Natural killer cell (primary cell): ENCODE results near the gene DERL3. TPM values are rescaled to one million over a fixed set of nuclear protein-coding genes. Genes with fewer than 3 reads are reported as not detected.

Source experiments
- ATAC-seq, 3 donors: fragments of 150-1000 bp in 2 of 3; fragments of 200-7000 bp in 1 of 3; cut with Tn5 transposase; 1 replicate in 1 of 3; 2 replicates in 2 of 3; pipeline ENCODE4 v1.10.0; 2021; ENCODE audit warnings: mild to moderate bottlenecking in 2 of 3, moderate library complexity in 2 of 3
- DNase-seq, 2 donors: peaks; one replicate each; pipeline versions ENCODE4 v3.0.0 to v3.0.0-alpha.2; 2013 to 2021; ENCODE audit warnings: mixed read lengths in 1 of 2
- H3K27ac ChIP-seq: one replicate; pipeline ENCODE4 v1.5.1; 2013; ENCODE audit warnings: mild to moderate bottlenecking, low read length
- H3K27me3 ChIP-seq: one replicate; pipeline ENCODE4 v1.6.1; 2013; ENCODE audit warnings: low read length; ENCODE audit not compliant: control insufficient read depth, insufficient read depth
- H3K36me3 ChIP-seq: one replicate; pipeline ENCODE4 v1.6.1; 2013; ENCODE audit warnings: low read length; ENCODE audit not compliant: control insufficient read depth, insufficient read depth
- H3K4me1 ChIP-seq: one replicate; pipeline ENCODE4 v1.6.1; 2013; ENCODE audit warnings: low read length; ENCODE audit not compliant: control insufficient read depth, insufficient read depth
- H3K4me3 ChIP-seq: one replicate; pipeline ENCODE4 v1.5.1; 2013; ENCODE audit warnings: low read length
- H3K9me3 ChIP-seq: one replicate; pipeline ENCODE4 v1.6.1; 2013; ENCODE audit warnings: low read length; ENCODE audit not compliant: control insufficient read depth, insufficient read depth
- H3K27ac Mint-ChIP-seq, 2 donors: one replicate each; pipeline ENCODE4 v1.8.0; 2022; ENCODE audit warnings: mild to moderate bottlenecking in 2 of 2, mixed read lengths in 2 of 2, moderate library complexity in 1 of 2
- H3K27me3 Mint-ChIP-seq, 2 donors: one replicate each; pipeline ENCODE4 v1.8.0; 2022; ENCODE audit warnings: low read depth in 2 of 2, mixed read lengths in 2 of 2
- H3K36me3 Mint-ChIP-seq: one replicate; pipeline ENCODE4 v1.8.0; 2022; ENCODE audit warnings: mixed read lengths
- H3K4me1 Mint-ChIP-seq, 2 donors: one replicate each; pipeline ENCODE4 v1.8.0; 2022; ENCODE audit warnings: mixed read lengths in 2 of 2
- H3K4me3 Mint-ChIP-seq: one replicate; pipeline ENCODE4 v1.8.0; 2022; ENCODE audit warnings: mild to moderate bottlenecking, moderate library complexity, mixed read lengths
- H3K9me3 Mint-ChIP-seq, 2 donors: one replicate each; pipeline ENCODE4 v1.8.0; 2022; ENCODE audit warnings: mixed read lengths in 2 of 2
- CTCF ChIP-seq: fragments of 200-600 bp; IDR thresholded peaks from one replicate; pipeline ENCODE4 v1.8.0; 2022; ENCODE audit warnings: antibody characterized with exemption
- WGBS: methylation state at CpG from one replicate; pipeline ENCODE4 v1.1.7; 2013; ENCODE audit warnings: missing lambda C conversion rate; ENCODE audit not compliant: insufficient coverage; 5-methylcytosine and 5-hydroxymethylcytosine counted together
- intact Hi-C: fragments of 100-400 bp; cut with micrococcal nuclease; formaldehyde crosslinking; loops from one replicate; pipeline ENCODE4 v1.14.2; 2022
- total RNA-seq, 4 donors: library from RNA; stranded (reverse); fragments of 120-200 nt in 1 of 4; gene quantifications; one replicate each; pipeline versions ENCODE4 v1.2.3 to v1.2.4, GENCODE V29; 2013 to 2022

DERL3 gene
- total RNA-seq, 3 donors from 2014 or later (not counting 1 experiment from before 2014, with no cell fraction given): 0.88 to 24.5 (median 1.3) TPM

DNA sequence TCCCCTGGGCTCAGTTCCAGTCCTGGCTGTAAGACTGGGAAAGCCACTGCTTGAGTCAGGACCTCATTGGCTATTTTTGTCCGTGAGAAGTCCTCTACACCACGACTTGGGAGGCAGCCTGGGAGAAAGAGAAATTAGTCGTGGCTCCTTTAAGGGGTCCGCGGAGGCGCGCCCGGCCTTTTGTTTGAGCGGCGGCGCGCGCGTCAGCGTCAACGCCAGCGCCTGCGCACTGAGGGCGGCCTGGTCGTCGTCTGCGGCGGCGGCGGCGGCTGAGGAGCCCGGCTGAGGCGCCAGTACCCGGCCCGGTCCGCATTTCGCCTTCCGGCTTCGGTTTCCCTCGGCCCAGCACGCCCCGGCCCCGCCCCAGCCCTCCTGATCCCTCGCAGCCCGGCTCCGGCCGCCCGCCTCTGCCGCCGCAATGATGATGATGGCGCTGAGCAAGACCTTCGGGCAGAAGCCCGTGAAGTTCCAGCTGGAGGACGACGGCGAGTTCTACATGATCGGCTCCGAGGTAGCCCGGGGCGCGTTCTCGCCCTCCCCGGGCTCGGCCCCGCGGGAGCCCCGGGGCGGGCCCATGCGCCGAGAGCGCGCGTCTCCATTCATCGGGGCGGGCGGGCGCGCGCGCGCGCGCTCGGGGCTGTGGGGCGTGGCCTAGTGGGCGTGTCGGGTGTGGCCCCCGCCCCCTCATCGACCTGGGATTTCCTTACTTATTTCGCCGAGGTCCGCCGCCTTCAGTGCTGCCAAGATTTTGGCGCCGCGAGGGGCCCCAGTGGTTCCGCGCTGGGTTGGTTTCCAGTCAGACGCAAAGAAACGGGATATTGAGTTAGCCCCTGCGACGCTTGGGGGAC is 51.8 kb downstream of the DERL3 start, which contains the start of gene SMARCB1:
Gene SMARCB1 (plus strand): TSS at position 215 of the 848 bp plus-strand sequence. CDS start 204 bp downstream, at position 419.
- Mint-ChIP-seq H3K9me3 (no peaks in the 10 kb centered on the region), H3K36me3 (no peaks in the 10 kb centered on the region)
- no peak for TF ChIP-seq CTCF

DNA sequence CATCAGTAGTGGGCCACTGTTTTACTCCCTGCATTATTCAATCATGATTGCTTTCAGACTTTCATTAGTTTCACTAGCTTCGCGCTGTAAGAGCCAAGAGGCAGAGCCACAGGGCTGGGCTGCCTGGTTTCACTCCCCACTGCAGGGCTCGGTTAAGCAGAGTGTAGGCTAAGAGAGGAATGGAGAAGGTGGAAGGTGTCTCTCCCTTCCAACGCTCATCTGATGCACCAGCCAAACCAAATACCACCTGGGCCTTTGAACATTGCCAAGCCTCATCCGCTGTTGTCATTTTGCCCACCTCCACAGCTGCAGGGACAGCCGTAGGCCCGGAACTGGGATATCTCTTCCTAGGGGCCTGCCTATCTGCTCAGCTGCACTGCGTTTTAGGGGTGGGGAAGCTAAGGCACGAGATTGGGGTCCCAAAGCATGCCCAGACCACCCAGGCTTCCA is 52.5 kb downstream of the DERL3 start:
- 74% methylated on average over 8 of the region's 9 CpGs for WGBS
- Mint-ChIP-seq H3K4me1 (peaks cover 26 to 31% of the 10 kb centered on the region in 2 donors), H3K27ac (peak overlapping the region; percentile 84 to 89), H3K9me3 (no peaks in the 10 kb centered on the region), H3K27me3 (no peaks in the 10 kb centered on the region), H3K36me3 (no peaks in the 10 kb centered on the region), H3K4me3 (peak overlapping the region; percentile 85)
- ATAC-seq (no peak), DNase-seq (peak in 1 of 2 donors; percentile 49)
- no peak for TF ChIP-seq CTCF
- H3K36me3 ChIP-seq: peaks cover 2% of the 10 kb centered on the region
- H3K27ac ChIP-seq: peak overlapping the region; percentile 98
- H3K27me3 ChIP-seq: no peaks in the 10 kb centered on the region
- intact Hi-C loops: loop anchor here (2.0 kb wide), 2 partner anchors 13 to 225 kb away; partner anchors contain the start of genes CABIN1 and MMP11
- H3K4me3 ChIP-seq: peak overlapping the region; percentile 75
- peaks cover 36% of the 10 kb centered on the region for H3K4me1 ChIP-seq
- no peaks in the 10 kb centered on the region for H3K9me3 ChIP-seq

More for the DNA sequence above, 51.8 kb downstream of the DERL3 start, which contains the start of gene SMARCB1:
- Histone ChIP-seq H3K27ac (peak within 1 kb of the TSS; percentile 98), H3K4me3 (peak within 1 kb of the TSS; percentile 75), H3K9me3 (no peaks in the 10 kb centered on the region), H3K27me3 (no peaks in the 10 kb centered on the region), H3K36me3 (peaks cover 2% of the 10 kb centered on the region), H3K4me1 (peaks cover 36% of the 10 kb centered on the region)
- Mint-ChIP-seq H3K27ac (peak within 1 kb of the TSS; percentile 84 to 89), H3K27me3 (no peaks in the 10 kb centered on the region), H3K4me1 (peaks cover 29 to 31% of the 10 kb centered on the region in 2 donors), H3K4me3 (peak within 1 kb of the TSS; percentile 85)
- DNase-seq (peak; percentile 90 to 95), ATAC-seq (peak; percentile 89 to 96 (median 90))
- under 1% methylated on average over 97 of the region's 97 CpGs for WGBS
- intact Hi-C loops: loop anchor here (1.0 to 2.0 kb wide), 3 partner anchors 14 to 224 kb away; partner anchors contain the start of genes CABIN1, DERL3 and MMP11

Other genes with a start within 250 kb of the DERL3 start
- 1 to 10 TPM; 2.3 to 3.2 (median 3.1) TPM for gene DRICH1, start 206.7 kb downstream of the DERL3 start, total RNA-seq
- 10 to 100 TPM; 11.6 to 14.5 (median 12.7) TPM for gene RGL4, start 148.0 kb downstream of the DERL3 start, total RNA-seq
- gene ZNF70, start 87.9 kb downstream of the DERL3 start, total RNA-seq: 1 to 10 TPM; 7.4 to 9.1 (median 7.7) TPM
- gene VPREB3, start 84.6 kb downstream of the DERL3 start, total RNA-seq: not detected
- gene C22orf15, start 76.0 kb downstream of the DERL3 start, total RNA-seq: not detected
- gene CHCHD10, start 71.0 kb downstream of the DERL3 start, total RNA-seq: 10 to 100 TPM in 2 of 3 donors, 1 to 10 TPM in 1; 9.3 to 22.5 (median 13.8) TPM
- gene MMP11, start 66.2 kb downstream of the DERL3 start, total RNA-seq: 1 to 10 TPM in 1 of 3 donors, under 1 TPM in 2; 0.71 to 1.7 (median 0.91) TPM
- 10 to 100 TPM; 56.3 to 76.9 (median 69.8) TPM for gene SMARCB1, start 52.0 kb downstream of the DERL3 start, total RNA-seq
- gene SLC2A11, start 18.9 kb upstream of the DERL3 start, total RNA-seq: 10 to 100 TPM in 2 of 3 donors, 1 to 10 TPM in 1; 9.2 to 14.1 (median 11.8) TPM
- gene MIF, start 55.4 kb upstream of the DERL3 start, total RNA-seq: 100 to 1,000 TPM; 115 to 182 (median 133) TPM
- gene GSTT2B, start 122.2 kb upstream of the DERL3 start, total RNA-seq: not detected
- 1 to 10 TPM in 1 of 3 donors, not detected in 2; 5.0 TPM for gene DDTL, start 127.9 kb upstream of the DERL3 start, total RNA-seq
- gene DDT, start 135.4 kb upstream of the DERL3 start, total RNA-seq: 10 to 100 TPM; 60.2 to 64.3 (median 62.3) TPM
- gene GSTT2, start 141.1 kb upstream of the DERL3 start, total RNA-seq: not detected
- not detected for gene GSTT4, start 166.4 kb upstream of the DERL3 start, total RNA-seq
- 100 to 1,000 TPM; 130 to 182 (median 161) TPM for gene CABIN1, start 172.3 kb upstream of the DERL3 start, total RNA-seq